Measurements from ENCODE around the gene TRIP4. TPM values are rescaled to one million over a fixed set of nuclear protein-coding genes. Genes with fewer than 3 reads are reported as not detected.
A peak's percentile ranks its signal among the peaks of the same experiment; 100 is the strongest.
"Not testable (repeated sequence)": the region's sequence is repeated elsewhere in the genome, so short reads cannot be mapped to it uniquely, and the experiment has no call there.

The TRIP4 gene
- total and polyA plus RNA-seq, 9 of the 15 experiments (the other 6 are each of a cell fraction or from before 2014, with no cell fraction given) = 7.6 to 23.3 (median 16.7) TPM

- CTCF ChIA-PET (ENCODE audit: low intra/inter-chr PET ratio) = no interaction called here
- intact Hi-C loops (cut with micrococcal nuclease) = no loop called here
- TF ChIP-seq ZNF764 (CRISPR knock-in tag; IDR thresholded peaks at IDR 0.05; ENCODE audit: low read depth) = no peak
- TF ChIP-seq JUND (IDR thresholded peaks at IDR 0.05; ENCODE audit: borderline replicate concordance, low read depth, low read length) = no peak
- TF ChIP-seq JUND (tag; IDR thresholded peaks at IDR 0.05; ENCODE audit: borderline replicate concordance, low read depth, low read length) = no peak
- POLR2A ChIA-PET = interaction anchor here (0.6 to 4.0 kb wide), 5 partner anchors 12 to 198 kb away, joined by 3 to 29 read pairs (median 4); partner anchors contain the start of gene PCLAF
- peaks cover 70% of the 10 kb centered on the region for H3K36me3 ChIP-seq (ENCODE audit: control insufficient read depth, insufficient read depth, low read length)
- H2AFZ ChIP-seq (ENCODE audit: low read depth, low read length) = no peak overlapping the region
- H3K9me3 ChIP-seq (replicated peaks; ENCODE audit: control insufficient read depth, insufficient read depth, low read depth, low read length) = no peaks in the 10 kb centered on the region
- no peak for FAIRE-seq
- DNase-seq (ENCODE audit: extremely low read depth in 1 of 4, low spot score in 3 of 4) = no peak
- peak; percentile 36; the same call in 2 of the 3 replicates for ATAC-seq
- no peak overlapping the region for H3K4me2 ChIP-seq (ENCODE audit: insufficient read depth, low read length)
- no peaks in the 10 kb centered on the region for H3K27me3 ChIP-seq (ENCODE audit: control insufficient read depth in 2 of 2, insufficient read depth in 2 of 2, low read length in 2 of 2)
- H3K9me1 ChIP-seq (ENCODE audit: control insufficient read depth, insufficient read depth, low read length) = no peaks in the 10 kb centered on the region
- H3K4me3 ChIP-seq = no peak overlapping the region
- H3K4me1 ChIP-seq (replicated peaks in 1 of 2; ENCODE audit: control insufficient read depth in 2 of 2, insufficient read depth in 2 of 2, low read length in 2 of 2) = no peaks in the 10 kb centered on the region; a peak in 1 of 5 replicates
- in situ Hi-C loops (cut with MboI) = no loop called here
- 94% methylated on average over 2 of the region's 2 CpGs for WGBS (ENCODE audit: insufficient coverage, low coverage, missing lambda C conversion rate)
- H4K20me1 ChIP-seq (replicated peaks; ENCODE audit: control insufficient read depth, insufficient read depth, low read length) = no peaks in the 10 kb centered on the region
- no peak overlapping the region for H3K27ac ChIP-seq (ENCODE audit: extremely low read depth, low read depth, low read length)
- no peak overlapping the region for H3K9ac ChIP-seq (ENCODE audit: insufficient read depth in 1 of 2, low read depth in 2 of 2, low read length in 2 of 2)
- H3K79me2 ChIP-seq (ENCODE audit: control insufficient read depth, insufficient read depth, low read length) = peaks cover 20% of the 10 kb centered on the region; the same call in 2 of the 3 replicates
- BruUV-seq (replicated peaks) = no TSS peak
These were observed 18.5 kb upstream of the TRIP4 start for GRCh38 chr15:64369078-64369607.

GRCh38 chr15:64371383-64371782, 16.3 kb upstream of the TRIP4 start:
- H3K27me3 ChIP-seq (ENCODE audit: control insufficient read depth in 2 of 2, insufficient read depth in 2 of 2, low read length in 2 of 2); in situ Hi-C loops (cut with MboI); H3K9me3 ChIP-seq (replicated peaks; ENCODE audit: control insufficient read depth, insufficient read depth, low read depth, low read length); BruUV-seq (replicated peaks); CTCF ChIA-PET (ENCODE audit: low intra/inter-chr PET ratio); ATAC-seq; H3K27ac ChIP-seq (ENCODE audit: extremely low read depth, low read depth, low read length); DNase-seq (ENCODE audit: extremely low read depth in 1 of 4, low spot score in 3 of 4); intact Hi-C loops (cut with micrococcal nuclease); H4K20me1 ChIP-seq (replicated peaks; ENCODE audit: control insufficient read depth, insufficient read depth, low read length); H2AFZ ChIP-seq (ENCODE audit: low read depth, low read length); H3K4me1 ChIP-seq (replicated peaks in 1 of 2; ENCODE audit: control insufficient read depth in 2 of 2, insufficient read depth in 2 of 2, low read length in 2 of 2); H3K9me1 ChIP-seq (ENCODE audit: control insufficient read depth, insufficient read depth, low read length); H3K4me3 ChIP-seq; H3K9ac ChIP-seq (ENCODE audit: insufficient read depth in 1 of 2, low read depth in 2 of 2, low read length in 2 of 2); H3K4me2 ChIP-seq (ENCODE audit: insufficient read depth, low read length); FAIRE-seq: not testable (repeated sequence)
- 100% methylated on average over 6 of the region's 8 CpGs for WGBS (ENCODE audit: insufficient coverage, low coverage, missing lambda C conversion rate)
- peaks cover 27% of the 10 kb centered on the region; the same call in 2 of the 3 replicates for H3K79me2 ChIP-seq (ENCODE audit: control insufficient read depth, insufficient read depth, low read length)
- POLR2A ChIA-PET = interaction anchor here (1.0 to 4.0 kb wide), 2 partner anchors 9 kb away, joined by 3 to 29 read pairs; partner anchors contain the start of gene PCLAF
- 0 out of 2 replicates have a peak, but pooled peaks have one; percentile 16 for TF ChIP-seq POLR2A (conservative IDR thresholded peaks at IDR 0.05)
- peaks cover 76% of the 10 kb centered on the region for H3K36me3 ChIP-seq (ENCODE audit: control insufficient read depth, insufficient read depth, low read length)

Data from K562 (cell line).